ENCODE results near the gene STAT3.

DNA sequence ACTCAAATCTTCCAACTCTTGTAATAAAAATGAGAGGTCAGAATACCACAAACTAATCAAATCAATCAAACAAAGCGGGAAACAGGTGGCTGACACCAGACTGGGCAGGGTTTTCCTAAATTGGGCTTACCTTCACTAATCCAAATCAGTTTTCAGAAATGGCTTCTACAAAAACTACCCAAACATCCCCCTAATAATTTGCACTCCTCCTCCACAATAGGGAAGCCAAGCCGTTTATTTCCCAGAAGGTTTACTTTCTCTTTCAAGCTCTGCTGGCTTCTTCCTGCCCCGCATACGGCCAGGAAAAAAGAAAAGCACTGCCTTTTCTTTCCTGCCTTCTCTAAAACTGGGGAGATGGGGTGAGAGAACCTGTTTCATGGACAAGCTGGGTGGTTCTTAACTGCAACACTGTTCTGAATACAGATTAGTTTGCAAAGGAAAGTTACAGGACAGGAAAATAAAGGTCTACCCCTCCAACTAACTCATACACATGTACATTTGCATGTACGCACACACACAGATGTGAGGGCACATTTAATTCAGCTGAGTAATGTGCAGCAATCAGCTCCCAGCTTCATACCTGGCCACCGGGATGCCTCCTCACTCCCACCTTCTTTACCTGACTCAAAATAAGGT, 9.2 kb downstream of the STAT3 start:
- TF ChIP-seq, protein P1, sequence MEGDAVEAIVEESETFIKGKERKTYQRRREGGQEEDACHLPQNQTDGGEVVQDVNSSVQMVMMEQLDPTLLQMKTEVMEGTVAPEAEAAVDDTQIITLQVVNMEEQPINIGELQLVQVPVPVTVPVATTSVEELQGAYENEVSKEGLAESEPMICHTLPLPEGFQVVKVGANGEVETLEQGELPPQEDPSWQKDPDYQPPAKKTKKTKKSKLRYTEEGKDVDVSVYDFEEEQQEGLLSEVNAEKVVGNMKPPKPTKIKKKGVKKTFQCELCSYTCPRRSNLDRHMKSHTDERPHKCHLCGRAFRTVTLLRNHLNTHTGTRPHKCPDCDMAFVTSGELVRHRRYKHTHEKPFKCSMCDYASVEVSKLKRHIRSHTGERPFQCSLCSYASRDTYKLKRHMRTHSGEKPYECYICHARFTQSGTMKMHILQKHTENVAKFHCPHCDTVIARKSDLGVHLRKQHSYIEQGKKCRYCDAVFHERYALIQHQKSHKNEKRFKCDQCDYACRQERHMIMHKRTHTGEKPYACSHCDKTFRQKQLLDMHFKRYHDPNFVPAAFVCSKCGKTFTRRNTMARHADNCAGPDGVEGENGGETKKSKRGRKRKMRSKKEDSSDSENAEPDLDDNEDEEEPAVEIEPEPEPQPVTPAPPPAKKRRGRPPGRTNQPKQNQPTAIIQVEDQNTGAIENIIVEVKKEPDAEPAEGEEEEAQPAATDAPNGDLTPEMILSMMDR (IDR thresholded peaks at IDR 0.05; ENCODE audit: low read depth, low read length): no peak
- TF ChIP-seq POLR2A (IDR thresholded peaks at IDR 0.05; ENCODE audit: extremely low read depth, insufficient read length) (no peak), MYC (IDR thresholded peaks at IDR 0.05; ENCODE audit: low read depth, low read length) (no peak)
- TF ChIP-seq, protein P2, sequence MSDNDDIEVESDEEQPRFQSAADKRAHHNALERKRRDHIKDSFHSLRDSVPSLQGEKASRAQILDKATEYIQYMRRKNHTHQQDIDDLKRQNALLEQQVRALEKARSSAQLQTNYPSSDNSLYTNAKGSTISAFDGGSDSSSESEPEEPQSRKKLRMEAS (IDR thresholded peaks at IDR 0.05; ENCODE audit: low read depth, low read length): no peak
